Loucy (cell line): ENCODE data around the gene METTL13.

ENCODE experiments used
- EZH2phosphoT487 ChIP-seq: fragments of 200-600 bp; IDR thresholded peaks from 2 replicates; pipeline ENCODE4 v1.6.1; 2018; ENCODE audit warnings: antibody characterized with exemption, mild to moderate bottlenecking, moderate library complexity, borderline replicate concordance
- TF ChIP-seq, protein P1 (sequence below): fragments of 200-600 bp; sonication (generic); conservative IDR thresholded peaks from 2 replicates; pipeline ENCODE4 v1.5.1; 2014; ENCODE audit warnings: mild to moderate bottlenecking, antibody characterized with exemption, low read length

- TF ChIP-seq EZH2phosphoT487 = no peak
- TF ChIP-seq, protein P1, sequence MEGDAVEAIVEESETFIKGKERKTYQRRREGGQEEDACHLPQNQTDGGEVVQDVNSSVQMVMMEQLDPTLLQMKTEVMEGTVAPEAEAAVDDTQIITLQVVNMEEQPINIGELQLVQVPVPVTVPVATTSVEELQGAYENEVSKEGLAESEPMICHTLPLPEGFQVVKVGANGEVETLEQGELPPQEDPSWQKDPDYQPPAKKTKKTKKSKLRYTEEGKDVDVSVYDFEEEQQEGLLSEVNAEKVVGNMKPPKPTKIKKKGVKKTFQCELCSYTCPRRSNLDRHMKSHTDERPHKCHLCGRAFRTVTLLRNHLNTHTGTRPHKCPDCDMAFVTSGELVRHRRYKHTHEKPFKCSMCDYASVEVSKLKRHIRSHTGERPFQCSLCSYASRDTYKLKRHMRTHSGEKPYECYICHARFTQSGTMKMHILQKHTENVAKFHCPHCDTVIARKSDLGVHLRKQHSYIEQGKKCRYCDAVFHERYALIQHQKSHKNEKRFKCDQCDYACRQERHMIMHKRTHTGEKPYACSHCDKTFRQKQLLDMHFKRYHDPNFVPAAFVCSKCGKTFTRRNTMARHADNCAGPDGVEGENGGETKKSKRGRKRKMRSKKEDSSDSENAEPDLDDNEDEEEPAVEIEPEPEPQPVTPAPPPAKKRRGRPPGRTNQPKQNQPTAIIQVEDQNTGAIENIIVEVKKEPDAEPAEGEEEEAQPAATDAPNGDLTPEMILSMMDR = no peak
Observed at GRCh38 chr1:171800851-171801250, 19.4 kb downstream of the METTL13 start.
